HepG2 (cell line): ENCODE results near the gene PC. TPM values are rescaled to one million over a fixed set of nuclear protein-coding genes. Genes with fewer than 3 reads are reported as not detected.

ENCODE experiments used
- ATAC-seq: fragments of 200-7000 bp; cut with Tn5 transposase; 3 replicates; pipeline ENCODE4 v1.9.1; 2020; ENCODE audit warnings: mild to moderate bottlenecking, moderate library complexity
- BruUV-seq: library from RNA; stranded (reverse); fragments of 400-500 nt; replicated peaks from 2 replicates; lab custom pipeline; 2021; lab: Mats Ljungman, UMichigan
- CTCF ChIA-PET: fragments of 300-600 bp; formaldehyde crosslinking; extraction: SDS; loops from one replicate; lab custom pipeline; 2021; ENCODE audit warnings: low total read pairs, inconsistent platforms, low intra/inter-chr PET ratio; lab: Yijun Ruan, JAX
- POLR2A ChIA-PET: fragments of 350-600 bp; sonication (Branson Sonifier 250); formaldehyde crosslinking; loops from one replicate; lab custom pipeline; 2020; ENCODE audit warnings: antibody characterized with exemption, inconsistent platforms; lab: Yijun Ruan, JAX
- DNase-seq: peaks from one replicate; pipeline ENCODE4 v3.0.0-alpha.2; 2015; ENCODE audit warnings: low spot score
- FAIRE-seq: peaks from 3 replicates; lab custom pipeline; 2011; peaks lifted over from hg19 to GRCh38; lab: Jason Lieb, UNC
- H2AFZ ChIP-seq: one replicate; pipeline ENCODE4 v1.6.1; 2011; ENCODE audit warnings: low read length, inconsistent platforms
- H3K27ac ChIP-seq: fragments of 300-600 bp; 3 replicates; pipeline ENCODE4 v1.8.0; 2011; ENCODE audit warnings: mixed run types, mild to moderate bottlenecking, mixed read lengths, low read length, inconsistent platforms; ENCODE audit not compliant: insufficient read depth; ENCODE audit errors: extremely low read length
- H3K27me3 ChIP-seq, 2 experiments: fragments of 200-600 bp in 1 of 2; 2 replicates in 1 of 2; 3 replicates in 1 of 2; pipeline versions ENCODE4 v1.6.0 to v1.8.0; 2011; ENCODE audit warnings: low read length in 2 of 2, mild to moderate bottlenecking in 2 of 2, moderate library complexity in 2 of 2, inconsistent platforms in 1 of 2; ENCODE audit not compliant: insufficient read depth in 2 of 2, control insufficient read depth in 1 of 2
- H3K36me3 ChIP-seq, 2 experiments: fragments of 200-600 bp in 1 of 2; replicated peaks in 1 of 2; 2 replicates in 1 of 2; 3 replicates in 1 of 2; pipeline versions ENCODE4 v1.5.1 to v1.8.0; 2011; ENCODE audit warnings: low read length in 2 of 2, inconsistent platforms in 1 of 2; ENCODE audit not compliant: insufficient read depth in 2 of 2, control insufficient read depth in 1 of 2
- H3K4me1 ChIP-seq: 2 replicates; pipeline ENCODE4 v1.5.1; 2012; ENCODE audit warnings: low read length, inconsistent platforms; ENCODE audit not compliant: insufficient read depth
- H3K4me2 ChIP-seq: 2 replicates; pipeline ENCODE4 v1.6.0; 2011; ENCODE audit warnings: low read depth, low read length, inconsistent platforms
- H3K4me3 ChIP-seq, 3 experiments: fragments of 200-600 bp in 1 of 3; sonication (generic), shearing (Covaris generic) in 1 of 3; replicated peaks in 1 of 3; 2 replicates each; pipeline ENCODE4 v1.5.1; 2011 to 2016; ENCODE audit warnings: low read length in 3 of 3, inconsistent platforms in 2 of 3, low read depth in 2 of 3, mild to moderate bottlenecking in 2 of 3, control low read depth in 1 of 3, mixed read lengths in 1 of 3; ENCODE audit not compliant: insufficient read depth in 1 of 3
- H3K79me2 ChIP-seq: one replicate; pipeline ENCODE4 v1.6.1; 2011; ENCODE audit warnings: low read length, inconsistent platforms; ENCODE audit not compliant: insufficient read depth
- H3K9ac ChIP-seq: 2 replicates; pipeline ENCODE4 v1.6.0; 2011; ENCODE audit warnings: mild to moderate bottlenecking, low read depth, low read length, inconsistent platforms; ENCODE audit not compliant: insufficient read depth
- H3K9me3 ChIP-seq: 2 replicates; pipeline ENCODE4 v1.5.1; 2012; ENCODE audit warnings: mild to moderate bottlenecking, low read length
- H4K20me1 ChIP-seq: 2 replicates; pipeline ENCODE4 v1.6.0; 2011; ENCODE audit warnings: inconsistent platforms, mild to moderate bottlenecking, low read length, moderate library complexity; ENCODE audit not compliant: insufficient read depth
- ATF2 ChIP-seq: sonication (generic); formaldehyde crosslinking; IDR thresholded peaks from 2 replicates; pipeline ENCODE4 v1.4.0; 2020; ENCODE audit warnings: missing genetic modification reagents
- KDM4B ChIP-seq: sonication (generic); formaldehyde crosslinking; IDR thresholded peaks from 2 replicates; pipeline ENCODE4 v1.4.0; 2020; ENCODE audit warnings: missing genetic modification reagents
- MEIS2 ChIP-seq: sonication (generic); formaldehyde crosslinking; IDR thresholded peaks from 2 replicates; pipeline ENCODE4 v1.9.0; 2021; ENCODE audit warnings: mild to moderate bottlenecking, missing genetic modification reagents
- MIXL1 ChIP-seq: IDR thresholded peaks from 2 replicates; pipeline ENCODE4 v1.6.1; 2016
- NRL ChIP-seq: sonication (generic); formaldehyde crosslinking; IDR thresholded peaks from 2 replicates; pipeline ENCODE4 v1.5.0; 2020; ENCODE audit warnings: missing genetic modification reagents, mild to moderate bottlenecking, moderate library complexity, borderline replicate concordance
- RNF219 ChIP-seq: sonication (generic); formaldehyde crosslinking; IDR thresholded peaks from 2 replicates; pipeline ENCODE4 v1.5.0; 2020; ENCODE audit warnings: mild to moderate bottlenecking, missing genetic modification reagents
- SAP130 ChIP-seq: IDR thresholded peaks from 2 replicates; pipeline ENCODE4 v1.6.1; 2016; ENCODE audit warnings: low read depth
- SOX6 ChIP-seq, 2 experiments: fragments of 450-650 bp in 1 of 2; sonication (generic) in 1 of 2; formaldehyde crosslinking in 1 of 2; IDR thresholded peaks; 2 replicates each; pipeline versions ENCODE4 v1.4.0 to v1.6.1; 2017 to 2020; ENCODE audit warnings: antibody characterized with exemption in 1 of 2, mild to moderate bottlenecking in 1 of 2, missing genetic modification reagents in 1 of 2
- SRY ChIP-seq: sonication (generic); formaldehyde crosslinking; IDR thresholded peaks from 2 replicates; pipeline ENCODE4 v1.8.0; 2022; ENCODE audit warnings: mild to moderate bottlenecking, missing genetic modification reagents
- XRCC5 ChIP-seq: fragments of 200-400 bp; formaldehyde crosslinking; optimal IDR thresholded peaks from 2 replicates; pipeline ENCODE3; 2017; ENCODE audit warnings: mild to moderate bottlenecking, low read length
- ZFX ChIP-seq: sonication (generic); formaldehyde crosslinking; IDR thresholded peaks from 2 replicates; pipeline ENCODE4 v1.4.0; 2020; ENCODE audit warnings: mild to moderate bottlenecking, low read depth, missing genetic modification reagents, moderate library complexity
- ZNF180 ChIP-seq: sonication (generic); formaldehyde crosslinking; IDR thresholded peaks from 2 replicates; pipeline ENCODE4 v1.4.0; 2020; ENCODE audit warnings: low read depth, missing genetic modification reagents, borderline replicate concordance
- ZNF205 ChIP-seq: IDR thresholded peaks from 2 replicates; pipeline ENCODE4 v1.6.1; 2018; ENCODE audit warnings: missing biosample characterization, missing genetic modification reagents
- ZNF468 ChIP-seq: sonication (generic); formaldehyde crosslinking; IDR thresholded peaks from 2 replicates; pipeline ENCODE4 v1.8.0; 2022; ENCODE audit warnings: mild to moderate bottlenecking, moderate library complexity, missing genetic modification reagents
- ZNF562 ChIP-seq: sonication (generic); formaldehyde crosslinking; IDR thresholded peaks from 2 replicates; pipeline ENCODE4 v1.8.0; 2022; ENCODE audit warnings: missing genetic modification reagents, borderline replicate concordance
- ZNF574 ChIP-seq: sonication (generic); formaldehyde crosslinking; IDR thresholded peaks from 2 replicates; pipeline ENCODE4 v1.4.0; 2020; ENCODE audit warnings: missing genetic modification reagents
- ZNF576 ChIP-seq: sonication (generic); formaldehyde crosslinking; IDR thresholded peaks from 2 replicates; pipeline ENCODE4 v1.4.0; 2020; ENCODE audit warnings: mild to moderate bottlenecking, missing genetic modification reagents
- ZNF629 ChIP-seq: sonication (generic); formaldehyde crosslinking; conservative IDR thresholded peaks from 2 replicates; pipeline ENCODE4 v1.5.0; 2020; ENCODE audit warnings: missing genetic modification reagents
- ZNF644 ChIP-seq: IDR thresholded peaks from 2 replicates; pipeline ENCODE4 v1.6.1; 2016; ENCODE audit warnings: low read depth
- ZNF747 ChIP-seq: sonication (generic); formaldehyde crosslinking; IDR thresholded peaks from 2 replicates; pipeline ENCODE4 v1.8.1; 2023; ENCODE audit warnings: missing genetic modification reagents, mild to moderate bottlenecking, borderline replicate concordance
- WGBS: methylation state at CpG from one replicate; pipeline ENCODE4 v1.1.6; 2017; ENCODE audit warnings: low lambda C conversion rate; 5-methylcytosine and 5-hydroxymethylcytosine counted together
- in situ Hi-C: cut with HindIII; loops from 2 replicates; pipeline ENCODE4 v1.10.0; 2017; ENCODE audit warnings: low pct_unique_long_range_greater_than_20kb; ENCODE audit not compliant: extremely low pct_ligation_motif_present
- intact Hi-C: fragments of 100-400 bp; cut with micrococcal nuclease; formaldehyde crosslinking; loops from one replicate; pipeline ENCODE4 v1.10.0; 2022; ENCODE audit not compliant: unreplicated experiment
- polyA plus RNA-seq, 8 experiments: library from polyadenylated mRNA; depleted of rRNA in 3 of 8; stranded (reverse) in 7 of 8; unstranded in 1 of 8; fragments of >200 nt; fragmentation: Illumina TruSeq in 4 of 8; extraction: Trizol in 4 of 8; gene quantifications; 2 replicates each; pipeline versions ENCODE4 v1.2.1 to v1.2.3, GENCODE V29; 2011 to 2016; ENCODE audit warnings: low read depth in 4 of 8, missing spikeins in 1 of 8, mixed read lengths in 1 of 8; ENCODE audit not compliant: insufficient read depth in 1 of 8
- total RNA-seq, 5 experiments: library from RNA; depleted of rRNA; stranded (reverse); fragments of >200 nt; fragmentation: Illumina TruSeq; extraction: Trizol; gene quantifications; 2 replicates each; pipeline ENCODE4 v1.2.3, GENCODE V29; 2016; ENCODE audit warnings: low read depth in 1 of 5

The PC gene
- total and polyA plus RNA-seq, 2 of the 13 experiments (the other 11 are each of a cell fraction or from before 2014, with no cell fraction given): 29.0 to 39.0 TPM

- no peaks in the 10 kb centered on the region for H3K27me3 ChIP-seq
- DNase-seq (peak; percentile 81), ATAC-seq (peak; percentile 87), FAIRE-seq (peak; percentile 54)
- ChIA-PET CTCF (no interaction called here), POLR2A (interaction anchor here (1.4 kb wide), 1 partner anchor 11 kb away, joined by 7 read pairs; no protein-coding TSS in a partner anchor)
- peaks cover 6% of the 10 kb centered on the region for H3K79me2 ChIP-seq
- H3K4me3 ChIP-seq: peak overlapping the region in 1 of 3 experiments; percentile 53; a peak in 2 of 6 replicates
- in situ Hi-C loops (no loop called here), intact Hi-C loops (no loop called here)
- peaks cover 81% of the 10 kb centered on the region for H3K4me1 ChIP-seq
- H3K9me3 ChIP-seq: no peaks in the 10 kb centered on the region
- WGBS: 10% methylated on average over 8 of the region's 9 CpGs
- H3K9ac ChIP-seq: peak overlapping the region; percentile 63
- H4K20me1 ChIP-seq: no peaks in the 10 kb centered on the region
- H2AFZ ChIP-seq: peak overlapping the region; percentile 76
- 0 out of 5 replicates have a peak, but pooled peaks cover 0 to 2% of the 10 kb centered on the region in 2 experiments for H3K36me3 ChIP-seq
- BruUV-seq: no TSS peak
- peak overlapping the region; percentile 78 for H3K4me2 ChIP-seq
- H3K27ac ChIP-seq: peak overlapping the region; percentile 71
- TF ChIP-seq ZNF644 (CRISPR knock-in tag) (peak; percentile 45; the same call in 1 of the 2 replicates), ZNF747 (CRISPR knock-in tag) (0 out of 2 replicates have a peak, but pooled peaks have one; percentile 27), KDM4B (CRISPR knock-in tag) (no peak), ZNF562 (CRISPR knock-in tag) (no peak), ZNF629 (no peak), RNF219 (CRISPR knock-in tag) (no peak), XRCC5 (peak; percentile 63), ZNF468 (CRISPR knock-in tag) (no peak), ZFX (CRISPR knock-in tag) (peak; percentile 69), SRY (CRISPR knock-in tag) (peak; percentile 59; the same call in 1 of the 2 replicates), ZNF180 (CRISPR knock-in tag) (no peak), ATF2 (CRISPR knock-in tag) (no peak), MEIS2 (no peak), NRL (CRISPR knock-in tag) (peak; percentile 40; the same call in 1 of the 2 replicates), ZNF574 (CRISPR knock-in tag) (no peak), SAP130 (CRISPR knock-in tag) (peak; percentile 34), SOX6 (IDR thresholded peaks at IDR 0.05) (no peak), SOX6 (CRISPR knock-in tag; IDR thresholded peaks at IDR 0.05) (peak; percentile 33), ZNF576 (CRISPR knock-in tag) (no peak), ZNF205 (CRISPR knock-in tag) (no peak), MIXL1 (CRISPR knock-in tag) (no peak)
Measured at GRCh38 chr11:66912911-66913310, 45.3 kb downstream of the PC start.
